Hair follicular keratinocyte (primary cell): ENCODE measurements around the gene TBC1D10A. TPM values are rescaled to one million over a fixed set of nuclear protein-coding genes. Genes with fewer than 3 reads are reported as not detected.

ENCODE experiments used
- total RNA-seq: library from RNA; depleted of rRNA; stranded (reverse); fragments of >200 nt; gene quantifications from 2 replicates; pipeline ENCODE4 v1.2.3, GENCODE V29; 2015

The TBC1D10A gene
- total RNA-seq: 20.2 and 25.8 TPM in 2 replicates

GRCh38 chr22:30326706-30327362 lies at the start of gene TBC1D10A:
TSS of gene TBC1D10A (minus strand) at chr22:30326941. CDS start at chr22:30326881, 60 bp downstream.

DNA sequence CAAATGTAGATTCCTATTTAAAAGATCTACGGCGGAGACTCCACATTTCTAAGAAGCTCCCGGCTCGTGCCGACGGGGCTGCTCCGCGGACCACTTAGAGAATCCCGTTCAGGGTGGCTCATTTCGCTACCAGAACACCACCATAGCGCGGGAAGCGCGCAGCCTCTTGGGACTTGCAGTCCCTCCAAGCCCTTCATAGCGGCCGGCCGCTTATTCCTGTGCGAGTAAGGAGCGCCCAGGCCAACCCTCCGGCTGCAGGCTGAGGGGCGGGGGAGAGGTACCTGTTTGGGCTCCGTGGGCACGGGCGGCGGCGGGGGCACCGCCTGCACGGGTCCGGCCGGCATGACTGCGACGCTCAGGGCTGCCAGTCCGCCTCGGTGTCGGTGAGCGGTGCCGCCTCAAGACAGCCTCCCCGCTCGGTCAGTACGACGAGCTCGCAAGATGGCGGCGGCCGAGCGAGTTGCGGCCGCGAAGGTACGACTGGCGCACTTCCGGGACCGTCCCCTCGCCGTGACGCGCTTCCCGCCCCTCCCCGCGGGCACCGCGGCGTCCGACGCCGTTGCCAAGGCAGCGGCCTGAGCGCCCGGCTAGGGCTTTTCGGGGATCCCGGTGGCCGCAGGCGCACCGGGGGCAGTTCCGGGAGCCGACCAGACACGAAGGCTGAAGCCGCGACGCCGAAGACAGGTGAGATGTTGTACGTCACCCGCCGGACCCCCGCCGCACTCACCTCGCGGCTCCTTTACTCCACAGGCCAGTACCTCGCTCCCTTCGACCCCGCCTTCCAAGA lies 29.9 kb upstream of the TBC1D10A start, which contains the start of the genes CCDC157 and SF3A1:
CCDC157 (plus strand) TSS at position 559 of the 787 bp plus-strand sequence. CDS start 8,994 bp downstream, outside the sequence.
SF3A1 (minus strand) TSS at position 446 of the 787 bp plus-strand sequence; CDS start at position 344, 102 bp downstream.

DNA sequence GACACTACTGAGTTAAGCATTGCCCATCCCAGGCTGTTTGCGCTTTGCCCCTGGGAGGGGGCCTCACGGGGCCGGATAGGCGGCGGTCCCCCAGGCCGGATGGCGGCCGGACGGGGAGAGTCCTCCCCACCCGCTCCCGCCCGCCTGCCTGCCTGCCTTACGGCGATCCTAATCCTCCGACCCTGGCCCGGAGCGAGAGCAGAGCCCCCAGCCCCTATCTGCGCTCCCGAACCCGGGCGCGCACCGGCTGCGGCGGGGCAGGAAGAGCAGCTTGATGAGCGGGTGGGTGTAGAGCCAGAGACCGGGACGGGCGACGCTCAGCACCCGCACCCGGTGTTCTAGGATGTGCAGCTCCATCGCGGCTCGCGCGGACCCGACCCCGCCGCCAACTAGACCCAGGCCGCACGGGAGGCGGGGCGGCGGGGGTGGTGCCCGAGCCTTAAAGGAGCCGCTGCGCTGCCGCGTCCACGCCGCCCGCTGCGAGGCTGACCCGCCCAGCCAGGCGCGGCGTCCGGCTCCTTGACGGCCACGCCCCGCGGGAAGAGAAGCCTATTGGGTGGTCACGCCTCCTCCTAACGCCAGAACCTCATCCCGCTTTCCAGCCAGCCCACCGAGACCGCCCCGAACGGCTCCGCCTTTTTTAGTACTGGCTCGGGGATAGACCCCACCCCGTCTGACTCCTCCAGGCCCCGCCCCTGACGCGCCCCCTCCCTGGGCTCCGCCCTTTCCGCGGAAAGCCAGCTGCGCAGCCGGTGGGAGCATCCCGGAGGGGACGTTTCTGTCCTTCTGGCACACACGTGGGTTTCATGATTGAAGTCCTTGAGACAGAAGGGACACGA lies 37.4 kb downstream of the TBC1D10A start, which contains the start of gene CASTOR1:
CASTOR1 (minus strand) TSS at position 365 of the 839 bp plus-strand sequence; CDS start at position 357, 8 bp downstream.

DNA sequence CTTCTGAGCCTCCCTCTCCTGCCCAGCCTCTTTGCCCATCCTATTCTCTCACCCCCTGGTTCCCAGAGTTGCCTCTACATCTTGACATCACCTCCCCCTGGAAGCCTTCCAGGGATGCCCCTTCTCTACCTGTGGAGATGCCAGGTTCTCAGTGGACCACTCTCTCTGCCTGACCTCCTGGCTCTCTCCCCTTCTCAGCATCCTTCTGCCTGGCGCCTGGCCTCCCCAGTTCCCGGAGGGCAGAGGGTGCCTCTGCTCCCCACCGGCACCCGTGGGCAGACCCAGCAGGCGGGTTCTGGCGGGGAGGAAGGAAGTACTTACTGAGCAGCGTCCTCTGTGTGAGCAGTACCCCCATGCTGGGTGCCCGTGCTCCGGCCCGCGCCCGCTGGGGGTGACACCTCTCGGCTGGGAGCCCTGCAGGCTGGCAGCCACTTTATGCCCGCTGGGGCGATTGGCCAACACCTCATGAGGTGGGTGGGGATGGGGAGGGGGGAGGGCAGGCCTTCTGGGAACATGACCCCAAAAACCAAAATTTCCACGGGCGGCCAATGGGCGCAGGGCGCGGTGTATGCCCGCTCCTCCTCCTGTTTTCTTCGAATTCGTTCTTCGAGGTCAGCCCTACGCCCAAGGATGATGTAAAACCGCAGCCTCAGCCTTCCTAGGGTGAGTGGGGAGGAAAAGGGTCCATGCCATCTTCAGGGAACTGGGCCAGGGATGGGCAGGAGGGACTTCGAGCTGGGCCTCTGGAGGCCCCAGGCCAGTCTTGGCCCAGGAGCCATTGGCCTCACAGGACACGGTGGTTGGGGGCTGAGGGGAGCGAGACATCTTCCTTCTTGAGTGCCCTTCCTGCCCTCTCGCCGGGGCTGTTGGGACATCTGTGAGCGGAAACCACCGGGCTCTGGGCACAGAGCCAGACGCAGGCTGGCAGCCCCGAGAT lies 60.0 kb downstream of the TBC1D10A start, which contains the start of gene OSM:
OSM (minus strand) TSS at position 407 of the 937 bp plus-strand sequence; CDS start at position 355, 52 bp downstream.

DNA sequence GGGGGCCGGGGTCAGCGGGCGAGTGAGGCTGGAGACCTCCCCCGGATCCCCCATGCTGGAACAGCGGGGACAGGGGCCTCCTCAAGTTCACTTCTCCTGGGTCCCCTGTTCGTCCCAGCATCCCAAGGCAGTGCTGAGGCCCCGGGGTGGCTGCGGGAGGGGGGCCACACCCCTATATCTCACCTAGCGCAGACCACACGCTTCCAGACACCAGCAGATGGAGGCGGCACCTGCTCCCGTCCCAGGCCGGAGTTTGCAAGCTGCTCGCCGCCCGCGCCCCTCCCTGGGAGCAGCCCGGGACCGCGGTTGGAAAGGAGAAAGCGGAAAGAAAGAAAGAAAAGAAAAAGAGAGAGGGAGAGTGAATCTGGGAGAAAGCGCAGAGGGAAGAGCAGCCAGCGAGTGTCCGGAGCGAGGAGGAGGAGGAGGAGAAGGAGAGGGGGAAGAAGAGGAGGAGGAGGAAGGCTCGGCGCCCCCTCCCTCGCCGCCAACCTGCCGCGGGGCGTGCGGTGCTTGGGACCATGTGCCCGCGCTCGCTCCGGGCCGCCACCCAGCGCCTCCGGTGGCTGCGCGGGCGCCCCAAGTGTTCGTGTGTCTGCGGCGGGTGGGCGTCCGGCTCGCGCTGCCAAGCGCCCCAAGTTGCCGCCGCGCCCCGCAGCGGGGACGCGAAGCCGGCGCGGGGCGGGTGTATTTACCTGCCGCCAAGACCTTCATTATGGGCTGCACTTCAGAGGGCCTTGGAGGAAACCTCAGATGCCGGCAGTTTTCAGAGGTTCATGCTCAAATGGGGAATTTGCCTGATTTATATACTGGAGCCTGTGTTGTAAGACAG lies 80.5 kb downstream of the TBC1D10A start, which contains the start of gene LIF:
LIF (minus strand) TSS at position 775 of the 829 bp plus-strand sequence; CDS start at position 711, 64 bp downstream.

Other genes starting within 250 kb of the TBC1D10A start
- not detected in 2 replicates for gene HORMAD2, start 246.5 kb downstream of the TBC1D10A start, total RNA-seq
- gene LIF, start 80.2 kb downstream of the TBC1D10A start, total RNA-seq: 0.99 and 2.3 TPM in 2 replicates
- gene OSM, start 60.1 kb downstream of the TBC1D10A start, total RNA-seq: not detected in 2 replicates
- 4.0 and 5.8 TPM in 2 replicates for gene CASTOR1, start 37.4 kb downstream of the TBC1D10A start, total RNA-seq
- 17.6 and 28.1 TPM in 2 replicates for gene SF3A1, start 30.0 kb upstream of the TBC1D10A start, total RNA-seq
- 0.47 and 2.5 TPM in 2 replicates for gene CCDC157, start 30.1 kb upstream of the TBC1D10A start, total RNA-seq
- 8.8 and 12.7 TPM in 2 replicates for gene RNF215, start 60.5 kb upstream of the TBC1D10A start, total RNA-seq
- gene SEC14L2, start 70.1 kb upstream of the TBC1D10A start, total RNA-seq: 76.5 and 108 TPM in 2 replicates
- 20.7 and 61.8 TPM in 2 replicates for gene MTFP1, start 98.8 kb upstream of the TBC1D10A start, total RNA-seq
- gene SEC14L3, start 145.1 kb upstream of the TBC1D10A start, total RNA-seq: not detected in 2 replicates
- gene SEC14L4, start 178.8 kb upstream of the TBC1D10A start, total RNA-seq: not detected in 2 replicates
- not detected in 2 replicates for gene SEC14L6, start 219.8 kb upstream of the TBC1D10A start, total RNA-seq
- not detected in 2 replicates for gene GAL3ST1, start 247.7 kb upstream of the TBC1D10A start, total RNA-seq